Parathyroid adenoma (tissue), 2 donors: ENCODE data around the gene UBE2E2.

Source experiments
- H2AFZ ChIP-seq: fragments of 300-600 bp; sonication (generic); one replicate; pipeline ENCODE4 v1.7.0; 2017; ENCODE audit warnings: antibody characterized with exemption, mild to moderate bottlenecking
- H3K27ac ChIP-seq: fragments of 300-600 bp; sonication (generic); one replicate; pipeline ENCODE4 v1.7.0; 2017
- H3K27me3 ChIP-seq: fragments of 300-600 bp; sonication (generic); one replicate; pipeline ENCODE4 v1.7.0; 2017; ENCODE audit warnings: low read length; ENCODE audit not compliant: control insufficient read depth, insufficient read depth
- H3K36me3 ChIP-seq: fragments of 300-600 bp; sonication (generic); one replicate; pipeline ENCODE4 v1.7.0; 2017; ENCODE audit warnings: low read length; ENCODE audit not compliant: control insufficient read depth, insufficient read depth
- H3K4me1 ChIP-seq: fragments of 300-600 bp; sonication (generic); one replicate; pipeline ENCODE4 v1.7.0; 2017; ENCODE audit warnings: control low read depth
- H3K4me2 ChIP-seq: fragments of 300-600 bp; sonication (generic); one replicate; pipeline ENCODE4 v1.7.0; 2017; ENCODE audit warnings: low read length
- H3K4me3 ChIP-seq: fragments of 300-600 bp; sonication (generic); one replicate; pipeline ENCODE4 v1.7.0; 2017; ENCODE audit warnings: low read depth, low read length
- H3K79me2 ChIP-seq: fragments of 300-600 bp; sonication (generic); one replicate; pipeline ENCODE4 v1.7.0; 2017; ENCODE audit warnings: control low read depth
- H3K9ac ChIP-seq: fragments of 300-600 bp; sonication (generic); one replicate; pipeline ENCODE4 v1.7.0; 2017; ENCODE audit warnings: mild to moderate bottlenecking
- H3K9me3 ChIP-seq: fragments of 300-600 bp; sonication (generic); one replicate; pipeline ENCODE4 v1.7.0; 2017; ENCODE audit warnings: low read length; ENCODE audit not compliant: control insufficient read depth
- TF ChIP-seq, protein P1 (sequence below): fragments of 300-600 bp; sonication (generic); IDR thresholded peaks from one replicate; pipeline ENCODE4 v1.7.0; 2017; ENCODE audit warnings: antibody characterized with exemption, mild to moderate bottlenecking
- donor health status: primary hyperparathyroidism.

Gene UBE2E2

DNA sequence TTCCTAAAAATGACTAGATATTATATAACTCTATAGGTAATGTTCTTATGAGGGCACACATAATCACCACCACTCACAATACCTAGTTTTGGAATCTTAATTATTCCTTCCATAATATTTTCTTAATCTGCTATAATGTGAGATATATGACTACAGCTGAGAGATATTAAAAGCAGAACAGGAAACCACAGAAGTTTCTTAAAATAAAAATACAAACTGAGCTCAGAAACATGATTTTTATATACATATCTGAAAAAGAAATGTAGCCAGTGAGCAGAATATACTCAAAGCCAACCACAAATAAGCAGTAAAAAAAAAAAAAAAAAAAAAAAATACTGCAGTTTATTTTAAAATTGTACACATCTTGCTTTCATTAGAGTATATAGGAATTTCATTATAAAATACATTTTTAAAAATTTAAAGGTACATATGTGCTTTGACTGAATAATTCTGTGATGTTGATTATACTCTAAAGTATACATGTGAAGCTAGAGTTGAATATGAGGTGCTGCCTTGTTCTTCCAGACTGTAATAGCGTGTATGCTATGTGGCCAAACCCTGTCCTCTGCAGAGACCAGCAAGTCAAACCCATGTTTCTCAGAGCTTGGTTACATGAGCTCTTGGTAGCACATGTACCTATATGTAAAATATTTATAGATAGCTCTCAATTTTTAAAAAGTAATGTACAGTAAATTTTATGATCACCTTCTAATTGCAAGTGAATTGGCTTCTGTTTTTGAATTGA, 175.0 kb downstream of the UBE2E2 start:
- H3K9ac ChIP-seq: no peak overlapping the region
- no peak overlapping the region for H3K4me3 ChIP-seq
- no peaks in the 10 kb centered on the region for H3K9me3 ChIP-seq
- no peaks in the 10 kb centered on the region for H3K36me3 ChIP-seq
- H3K4me2 ChIP-seq: no peak overlapping the region
- H3K4me1 ChIP-seq: no peaks in the 10 kb centered on the region
- TF ChIP-seq, protein P1, sequence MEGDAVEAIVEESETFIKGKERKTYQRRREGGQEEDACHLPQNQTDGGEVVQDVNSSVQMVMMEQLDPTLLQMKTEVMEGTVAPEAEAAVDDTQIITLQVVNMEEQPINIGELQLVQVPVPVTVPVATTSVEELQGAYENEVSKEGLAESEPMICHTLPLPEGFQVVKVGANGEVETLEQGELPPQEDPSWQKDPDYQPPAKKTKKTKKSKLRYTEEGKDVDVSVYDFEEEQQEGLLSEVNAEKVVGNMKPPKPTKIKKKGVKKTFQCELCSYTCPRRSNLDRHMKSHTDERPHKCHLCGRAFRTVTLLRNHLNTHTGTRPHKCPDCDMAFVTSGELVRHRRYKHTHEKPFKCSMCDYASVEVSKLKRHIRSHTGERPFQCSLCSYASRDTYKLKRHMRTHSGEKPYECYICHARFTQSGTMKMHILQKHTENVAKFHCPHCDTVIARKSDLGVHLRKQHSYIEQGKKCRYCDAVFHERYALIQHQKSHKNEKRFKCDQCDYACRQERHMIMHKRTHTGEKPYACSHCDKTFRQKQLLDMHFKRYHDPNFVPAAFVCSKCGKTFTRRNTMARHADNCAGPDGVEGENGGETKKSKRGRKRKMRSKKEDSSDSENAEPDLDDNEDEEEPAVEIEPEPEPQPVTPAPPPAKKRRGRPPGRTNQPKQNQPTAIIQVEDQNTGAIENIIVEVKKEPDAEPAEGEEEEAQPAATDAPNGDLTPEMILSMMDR: no peak
- no peak overlapping the region for H3K27ac ChIP-seq
- H3K79me2 ChIP-seq: no peaks in the 10 kb centered on the region
- no peaks in the 10 kb centered on the region for H3K27me3 ChIP-seq
- H2AFZ ChIP-seq: no peak overlapping the region

DNA sequence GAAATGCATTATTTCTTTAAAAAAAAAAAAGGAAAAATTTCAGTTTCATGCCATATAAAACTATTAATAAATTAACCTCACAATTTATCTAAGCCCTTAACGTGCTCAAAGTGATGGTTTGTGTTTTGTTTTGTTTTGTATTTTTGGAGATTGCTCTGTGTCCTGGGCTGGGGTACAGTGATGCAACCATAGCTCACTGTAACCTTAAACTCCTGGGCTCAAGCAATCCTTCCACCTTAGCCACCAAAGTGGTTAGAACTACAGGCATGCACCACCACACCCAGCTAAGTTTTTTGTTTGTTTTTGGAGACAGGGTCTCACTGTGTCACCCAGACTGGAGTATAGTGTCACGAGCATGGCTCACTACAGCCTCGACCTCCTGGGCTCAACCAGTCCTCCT, 180.7 kb downstream of the UBE2E2 start:
- Histone ChIP-seq H3K27ac (no peak overlapping the region), H3K27me3 (no peaks in the 10 kb centered on the region), H3K9me3 (no peaks in the 10 kb centered on the region), H3K36me3 (no peaks in the 10 kb centered on the region), H3K4me1 (peaks cover 4% of the 10 kb centered on the region), H3K4me3 (no peak overlapping the region), H3K9ac (no peak overlapping the region), H3K79me2 (no peaks in the 10 kb centered on the region), H2AFZ (no peak overlapping the region), H3K4me2 (no peak overlapping the region)
- TF ChIP-seq, protein P1: no peak

DNA sequence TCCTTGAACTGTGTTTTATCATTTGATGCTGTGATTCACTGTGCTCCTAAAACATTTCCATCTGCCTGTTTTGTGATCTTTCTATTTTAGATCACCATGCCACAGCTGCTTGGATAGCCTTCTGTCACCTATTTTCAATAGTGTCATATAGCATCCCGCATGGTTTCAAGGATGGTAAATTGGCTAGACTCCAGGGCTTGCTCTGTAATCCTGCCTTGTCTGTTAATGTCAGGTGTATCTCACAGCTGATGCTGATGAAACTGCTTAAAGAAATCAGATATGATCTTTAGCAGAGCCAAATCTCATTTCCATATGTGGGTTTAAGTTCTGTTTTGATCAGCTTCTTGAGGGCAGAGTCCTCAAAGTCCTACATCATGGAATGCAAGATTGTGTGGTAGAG, 182.2 kb downstream of the UBE2E2 start:
- H3K4me3 ChIP-seq: no peak overlapping the region
- no peaks in the 10 kb centered on the region for H3K27me3 ChIP-seq
- H3K4me2 ChIP-seq: no peak overlapping the region
- H3K4me1 ChIP-seq: peaks cover 4% of the 10 kb centered on the region
- TF ChIP-seq, protein P1: no peak
- no peak overlapping the region for H3K9ac ChIP-seq
- no peaks in the 10 kb centered on the region for H3K9me3 ChIP-seq
- H3K27ac ChIP-seq: no peak overlapping the region
- peaks cover 2% of the 10 kb centered on the region for H3K79me2 ChIP-seq
- no peak overlapping the region for H2AFZ ChIP-seq
- no peaks in the 10 kb centered on the region for H3K36me3 ChIP-seq

DNA sequence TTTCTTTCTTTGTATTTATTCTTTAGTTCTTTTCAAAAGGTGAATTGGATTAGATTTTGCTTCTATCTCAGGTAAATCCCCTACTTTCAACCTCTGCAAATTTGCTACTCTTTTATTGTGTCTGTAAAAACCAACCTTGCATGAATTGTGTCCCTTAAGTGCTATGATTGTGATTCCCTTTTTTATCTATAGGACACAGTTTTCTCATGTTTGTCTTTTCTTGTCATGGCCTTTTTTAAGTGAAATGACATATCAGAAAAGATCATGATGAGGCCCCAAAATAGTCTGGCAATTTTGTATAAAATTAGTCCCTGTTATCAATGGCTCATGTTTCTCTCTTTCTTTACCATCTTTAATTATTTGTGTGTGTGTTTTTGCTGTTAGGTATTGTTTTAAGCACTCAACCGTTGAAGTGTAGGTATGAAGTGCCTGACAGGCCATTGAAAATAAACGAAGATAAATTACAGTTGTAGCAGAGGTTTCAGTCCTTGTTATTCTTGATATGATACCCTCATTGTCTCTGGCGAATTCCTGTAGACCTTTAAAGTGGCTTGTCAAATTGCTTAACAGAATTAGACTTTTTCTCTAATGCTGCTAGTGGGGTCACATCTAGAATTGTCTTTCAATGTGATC, 184.3 kb downstream of the UBE2E2 start:
- Histone ChIP-seq H3K4me1 (peaks cover 4% of the 10 kb centered on the region), H3K4me3 (no peak overlapping the region), H3K79me2 (peaks cover 6% of the 10 kb centered on the region), H2AFZ (no peak overlapping the region), H3K27ac (no peak overlapping the region), H3K27me3 (no peaks in the 10 kb centered on the region), H3K36me3 (no peaks in the 10 kb centered on the region), H3K9me3 (no peaks in the 10 kb centered on the region), H3K4me2 (no peak overlapping the region), H3K9ac (no peak overlapping the region)
- TF ChIP-seq, protein P1: no peak
